Fibroblast of pulmonary artery (primary cell): ENCODE measurements around the gene ZMIZ1.

Source experiments
- DNase-seq: peaks from one replicate; pipeline ENCODE4 v3.0.0-alpha.2; 2010; ENCODE audit warnings: low read depth
- H3K4me3 ChIP-seq: replicated peaks from 2 replicates; pipeline ENCODE4 v1.5.1; 2011; ENCODE audit warnings: low read depth, mild to moderate bottlenecking, control low read depth, low read length, moderate library complexity
- CTCF ChIP-seq: IDR thresholded peaks from 2 replicates; pipeline ENCODE4 v1.5.1; 2011; ENCODE audit warnings: mild to moderate bottlenecking, control low read depth, low read length, inconsistent platforms; ENCODE audit errors: missing control alignments

Gene ZMIZ1

GRCh38 chr10:79326361-79327089 is 257.8 kb downstream of the ZMIZ1 start:
- TF ChIP-seq CTCF = no peak
- DNase-seq = no peak
- H3K4me3 ChIP-seq = no peak overlapping the region

- no peak for TF ChIP-seq CTCF
Measured at GRCh38 chr10:79327090-79327457, 258.3 kb downstream of the ZMIZ1 start.

GRCh38 chr10:79328147-79328701 is 259.5 kb downstream of the ZMIZ1 start:
- no peak for TF ChIP-seq CTCF
- DNase-seq = no peak
- no peak overlapping the region for H3K4me3 ChIP-seq

More at GRCh38 chr10:79327090-79327457, 258.3 kb downstream of the ZMIZ1 start:
- H3K4me3 ChIP-seq = no peak overlapping the region
- DNase-seq = no peak

- H3K4me3 ChIP-seq = no peak overlapping the region
- DNase-seq = no peak
- TF ChIP-seq CTCF = no peak
Measured at GRCh38 chr10:79328737-79329504, 260.2 kb downstream of the ZMIZ1 start.

GRCh38 chr10:79329529-79329928 is 260.8 kb downstream of the ZMIZ1 start:
- H3K4me3 ChIP-seq = no peak overlapping the region
- DNase-seq = no peak
- TF ChIP-seq CTCF = no peak

GRCh38 chr10:79331226-79331625 is 262.5 kb downstream of the ZMIZ1 start:
- no peak for TF ChIP-seq CTCF
- H3K4me3 ChIP-seq = no peak overlapping the region
- no peak for DNase-seq
